IPS-18c (cell line): ENCODE data around the gene RAD18.

ENCODE experiments used
- H3K4me3 ChIP-seq: 2 replicates; pipeline ENCODE4 v1.7.0; 2013; ENCODE audit warnings: low read depth, mild to moderate bottlenecking, low read length, moderate library complexity; ENCODE audit not compliant: insufficient read depth
- H3K9me3 ChIP-seq: one replicate; pipeline ENCODE4 v1.6.1; 2013; ENCODE audit warnings: mild to moderate bottlenecking, low read length, moderate library complexity; ENCODE audit not compliant: control insufficient read depth, insufficient read depth

Gene RAD18

DNA sequence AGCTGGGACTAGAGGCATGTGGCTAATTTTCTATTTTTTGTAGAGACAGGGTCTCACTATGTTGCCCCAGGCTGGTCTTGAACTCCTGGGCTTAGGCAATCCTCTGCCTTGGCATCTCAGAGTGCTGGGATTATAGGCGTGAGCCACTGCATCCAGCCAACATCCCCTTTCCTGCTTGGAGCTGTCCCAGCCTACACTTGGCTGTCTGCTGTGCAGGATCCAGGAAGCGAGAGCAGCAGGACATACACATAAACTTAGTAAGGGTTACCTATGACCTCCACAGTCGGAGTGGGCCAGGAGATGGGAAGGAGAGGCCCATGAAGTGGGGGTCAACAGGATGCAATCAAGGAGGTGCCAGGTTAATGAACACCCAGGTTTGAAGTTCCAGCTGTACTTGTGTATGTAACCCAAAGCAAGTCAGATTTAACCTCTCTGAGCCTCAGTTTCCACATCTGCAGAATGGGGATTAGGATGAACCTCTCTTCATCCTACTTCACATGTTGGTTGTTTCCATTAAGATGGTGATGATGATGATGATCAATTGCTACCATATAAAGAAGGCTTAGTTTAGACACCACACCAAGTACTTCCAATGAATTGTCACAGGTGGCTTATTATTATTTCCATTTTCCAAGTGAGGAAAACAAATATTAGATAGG, 124.4 kb downstream of the RAD18 start:
- H3K9me3 ChIP-seq, result no peaks in the 10 kb centered on the region
- no peak overlapping the region for H3K4me3 ChIP-seq

DNA sequence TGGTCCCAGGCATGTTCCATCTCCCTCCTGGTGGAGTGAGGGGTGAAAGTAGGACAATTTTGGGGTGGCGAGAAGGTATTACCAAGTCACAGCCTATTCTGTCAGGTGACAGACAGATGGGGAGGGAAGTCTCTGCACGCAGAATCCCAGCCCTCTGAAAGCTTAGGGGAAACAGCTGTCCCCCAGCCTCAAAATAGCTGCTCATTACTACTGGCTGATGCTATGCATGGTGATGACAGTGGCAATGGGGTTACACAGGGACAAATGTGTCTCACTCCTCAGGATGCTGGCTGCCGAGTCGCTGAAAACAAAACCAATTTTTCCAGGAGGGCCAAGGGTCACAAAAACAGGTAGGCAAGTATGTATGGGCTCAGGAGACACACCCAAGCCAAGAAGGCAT, 125.0 kb downstream of the RAD18 start:
- H3K4me3 ChIP-seq, result no peak overlapping the region
- no peaks in the 10 kb centered on the region for H3K9me3 ChIP-seq

GRCh38 chr3:8837162-8837561, 126.1 kb downstream of the RAD18 start:
- H3K9me3 ChIP-seq, result no peaks in the 10 kb centered on the region
- H3K4me3 ChIP-seq, result no peak overlapping the region

GRCh38 chr3:8836096-8836495, 127.2 kb downstream of the RAD18 start:
- H3K9me3 ChIP-seq, result no peaks in the 10 kb centered on the region
- no peak overlapping the region for H3K4me3 ChIP-seq

GRCh38 chr3:8835385-8835784, 127.9 kb downstream of the RAD18 start:
- Histone ChIP-seq H3K4me3 (no peak overlapping the region), H3K9me3 (no peaks in the 10 kb centered on the region)

DNA sequence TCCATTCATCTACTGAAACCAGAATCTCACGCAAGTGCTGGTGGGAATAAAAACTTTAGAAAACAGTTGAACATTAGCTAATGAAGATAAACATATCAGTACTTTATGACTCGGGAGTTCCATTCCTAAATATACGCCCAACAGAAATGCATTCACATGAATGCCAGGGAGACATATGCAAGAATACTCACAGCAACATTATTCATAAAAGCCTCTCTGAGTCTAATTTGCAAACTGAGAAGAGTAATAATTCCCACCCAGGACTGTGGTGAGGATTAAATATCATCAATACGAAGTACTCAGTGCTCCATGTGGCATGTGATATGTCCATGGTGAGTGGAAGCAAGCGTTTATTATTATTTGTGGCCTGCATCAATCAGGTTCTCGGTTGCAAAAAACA, 128.3 kb downstream of the RAD18 start:
- Histone ChIP-seq H3K9me3 (no peaks in the 10 kb centered on the region), H3K4me3 (no peak overlapping the region)

GRCh38 chr3:8827641-8828040, 135.6 kb downstream of the RAD18 start:
- H3K9me3 ChIP-seq, result no peaks in the 10 kb centered on the region

More at GRCh38 chr3:8827641-8828040, 135.6 kb downstream of the RAD18 start:
- no peak overlapping the region for H3K4me3 ChIP-seq
